ENCODE data around the gene CCDC102A. TPM values are rescaled to one million over a fixed set of nuclear protein-coding genes. Genes with fewer than 3 reads are reported as not detected.

The CCDC102A gene
- total and polyA plus RNA-seq, 8 donors: 1.7 to 14.5 (median 4.1) TPM; not detected in 1

DNA sequence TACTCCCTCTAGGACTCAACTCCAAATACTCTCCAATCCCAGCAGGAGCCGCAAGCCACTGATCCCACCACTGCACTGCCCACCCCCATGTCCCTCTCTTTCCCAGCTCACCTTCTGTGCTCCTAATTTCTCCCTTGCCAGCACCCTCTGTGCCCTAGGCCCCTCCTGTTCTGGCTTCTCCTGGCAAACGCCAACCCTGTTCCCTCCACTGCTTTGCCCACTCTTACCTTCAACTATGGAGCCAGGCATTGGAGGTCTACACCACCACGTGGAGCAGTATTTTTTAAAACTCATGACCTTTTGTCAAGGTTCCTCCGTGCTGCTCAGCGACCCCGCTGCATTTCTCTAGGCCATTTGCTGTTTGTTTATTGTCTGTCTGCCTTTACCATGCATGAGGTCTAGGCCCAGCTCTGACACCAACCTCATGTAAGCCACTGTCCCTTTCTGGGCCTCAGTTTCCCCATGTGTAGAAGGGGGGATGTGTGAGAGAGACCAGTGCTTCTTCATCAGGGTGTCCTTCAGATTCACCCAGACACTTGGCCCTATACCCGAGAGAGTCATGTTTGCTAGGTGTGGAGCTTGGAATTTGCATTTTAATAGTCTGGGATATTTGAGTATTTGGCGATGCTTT lies 4.6 kb downstream of the CCDC102A start:
- no peak overlapping the region for H3K27ac ChIP-seq
- intact Hi-C loops (cut with DNase I; ENCODE audit: low total_unique reads): no loop called here
- DNase-seq: no peak

DNA sequence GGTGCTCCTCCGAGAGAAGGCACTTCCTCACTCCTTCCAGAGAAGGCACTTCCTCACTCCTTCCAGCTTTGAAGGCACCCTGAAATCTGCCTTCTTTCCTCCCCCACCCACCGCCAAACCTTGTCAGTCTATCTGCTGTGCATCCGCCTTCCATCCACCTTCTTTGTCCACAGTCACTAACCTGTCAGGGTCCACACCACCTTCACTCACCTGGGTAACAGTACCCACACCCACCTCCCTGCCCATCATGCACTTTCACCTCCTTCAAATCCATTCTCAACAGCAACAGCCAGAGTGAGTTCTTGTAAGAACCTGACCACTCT lies 5.2 kb downstream of the CCDC102A start:
- Histone ChIP-seq H3K27ac (peak overlapping the region in 1 of 5 donors; percentile 73), H3K27me3 (peaks cover 0 to 13% (median 0%) of the 10 kb centered on the region in 3 donors), H3K4me1 (peaks cover 41 to 68% (median 57%) of the 10 kb centered on the region in 4 donors), H3K4me3 (no peak overlapping the region), H3K36me3 (peaks cover 0 to 10% (median 2%) of the 10 kb centered on the region in 4 donors), H3K9me3 (no peaks in the 10 kb centered on the region)
- TF ChIP-seq EP300 (IDR thresholded peaks at IDR 0.05): no peak
- TF ChIP-seq, protein P1, sequence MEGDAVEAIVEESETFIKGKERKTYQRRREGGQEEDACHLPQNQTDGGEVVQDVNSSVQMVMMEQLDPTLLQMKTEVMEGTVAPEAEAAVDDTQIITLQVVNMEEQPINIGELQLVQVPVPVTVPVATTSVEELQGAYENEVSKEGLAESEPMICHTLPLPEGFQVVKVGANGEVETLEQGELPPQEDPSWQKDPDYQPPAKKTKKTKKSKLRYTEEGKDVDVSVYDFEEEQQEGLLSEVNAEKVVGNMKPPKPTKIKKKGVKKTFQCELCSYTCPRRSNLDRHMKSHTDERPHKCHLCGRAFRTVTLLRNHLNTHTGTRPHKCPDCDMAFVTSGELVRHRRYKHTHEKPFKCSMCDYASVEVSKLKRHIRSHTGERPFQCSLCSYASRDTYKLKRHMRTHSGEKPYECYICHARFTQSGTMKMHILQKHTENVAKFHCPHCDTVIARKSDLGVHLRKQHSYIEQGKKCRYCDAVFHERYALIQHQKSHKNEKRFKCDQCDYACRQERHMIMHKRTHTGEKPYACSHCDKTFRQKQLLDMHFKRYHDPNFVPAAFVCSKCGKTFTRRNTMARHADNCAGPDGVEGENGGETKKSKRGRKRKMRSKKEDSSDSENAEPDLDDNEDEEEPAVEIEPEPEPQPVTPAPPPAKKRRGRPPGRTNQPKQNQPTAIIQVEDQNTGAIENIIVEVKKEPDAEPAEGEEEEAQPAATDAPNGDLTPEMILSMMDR (IDR thresholded peaks at IDR 0.05): no peak
- no peak for TF ChIP-seq POLR2AphosphoS5 (IDR thresholded peaks at IDR 0.05)
- TF ChIP-seq POLR2A (IDR thresholded peaks at IDR 0.05): no peak
- WGBS, 5 donors: 79 to 88% (median 85%) methylated on average over 3 of the region's 3 CpGs
- DNase-seq: no peak
- intact Hi-C loops (cut with DNase I; ENCODE audit: low total_unique reads): no loop called here

More for the DNA sequence above, 4.6 kb downstream of the CCDC102A start:
- Histone ChIP-seq H3K27me3 (peaks cover 0 to 19% (median 0%) of the 10 kb centered on the region in 3 donors), H3K4me1 (peaks cover 41 to 74% (median 61%) of the 10 kb centered on the region in 4 donors), H3K9me3 (no peaks in the 10 kb centered on the region), H3K4me3 (no peak overlapping the region), H3K36me3 (peaks cover 0 to 10% (median 2%) of the 10 kb centered on the region in 4 donors)
- WGBS, 5 donors: 79 to 84% (median 82%) methylated on average over 8 of the region's 8 CpGs
- no peak for TF ChIP-seq POLR2A (IDR thresholded peaks at IDR 0.05)

DNA sequence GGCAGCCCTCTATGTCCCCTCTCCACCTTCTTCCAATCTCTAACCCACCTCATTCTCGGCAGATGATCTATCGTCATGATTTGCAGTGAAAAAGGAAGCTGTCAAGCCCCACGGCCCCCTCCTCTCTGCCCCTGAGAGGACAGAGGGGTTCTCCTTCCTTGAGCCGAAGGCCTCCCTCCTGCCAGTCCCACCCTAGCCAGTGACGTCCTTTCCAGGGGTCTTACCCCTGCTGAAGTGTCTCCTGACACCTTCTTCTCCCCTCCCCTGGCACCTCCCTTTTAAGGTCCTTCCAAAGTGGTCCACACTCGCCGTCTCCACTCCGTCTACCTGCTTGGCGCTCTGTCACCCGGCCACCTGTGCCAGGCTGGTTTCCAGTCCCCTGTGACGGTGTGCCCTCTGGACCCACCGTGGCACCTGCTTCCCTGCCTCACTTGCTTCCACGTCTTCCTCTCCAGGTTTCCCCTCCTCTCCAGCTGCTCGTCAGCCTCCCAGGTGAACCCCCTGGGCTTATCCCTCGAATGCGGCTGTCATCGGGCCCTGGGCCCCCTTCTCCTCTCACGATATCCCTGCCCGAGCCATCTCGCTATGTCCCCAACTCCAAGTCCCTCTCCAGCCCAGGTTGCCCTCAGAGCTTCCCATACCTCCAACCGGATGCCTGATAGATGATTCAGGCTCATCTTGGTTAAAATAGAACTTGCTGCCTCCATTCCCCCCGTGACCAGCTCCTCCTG lies 5.7 kb downstream of the CCDC102A start:
- H3K36me3 ChIP-seq: peaks cover 0 to 10% (median 2%) of the 10 kb centered on the region in 4 donors
- no peak for DNase-seq
- H3K4me1 ChIP-seq: peaks cover 41 to 65% (median 55%) of the 10 kb centered on the region in 4 donors
- peaks cover 0 to 8% (median 0%) of the 10 kb centered on the region in 3 donors for H3K27me3 ChIP-seq
- H3K9me3 ChIP-seq: no peaks in the 10 kb centered on the region
- 81 to 88% (median 84%) methylated on average over 22 of the region's 22 CpGs for WGBS, 5 donors
- no peak overlapping the region for H3K4me3 ChIP-seq
- intact Hi-C loops (cut with DNase I; ENCODE audit: low total_unique reads): no loop called here
- H3K27ac ChIP-seq: peak overlapping the region in 4 of 5 donors; percentile 63 to 73 (median 68)
- TF ChIP-seq POLR2A (IDR thresholded peaks at IDR 0.05): no peak
- TF ChIP-seq EP300 (IDR thresholded peaks at IDR 0.05): no peak
- no peak for TF ChIP-seq POLR2AphosphoS5 (IDR thresholded peaks at IDR 0.05)

- H3K27ac ChIP-seq: peak overlapping the region in 4 of 5 donors; percentile 63 to 73 (median 68)
- peaks cover 0 to 10% (median 2%) of the 10 kb centered on the region in 4 donors for H3K36me3 ChIP-seq
- TF ChIP-seq EP300 (IDR thresholded peaks at IDR 0.05) (no peak), POLR2AphosphoS5 (IDR thresholded peaks at IDR 0.05) (peak in 1 of 3 donors; percentile 54)
- H3K27me3 ChIP-seq: peaks cover 0 to 4% (median 0%) of the 10 kb centered on the region in 3 donors
- peaks cover 36 to 60% (median 49%) of the 10 kb centered on the region in 4 donors for H3K4me1 ChIP-seq
- DNase-seq: peak in 1 of 2 donors; percentile 81
- no peak overlapping the region for H3K4me3 ChIP-seq
- 36 to 58% (median 41%) methylated on average over 7 of the region's 7 CpGs for WGBS, 5 donors
- no peaks in the 10 kb centered on the region for H3K9me3 ChIP-seq
- intact Hi-C loops (cut with DNase I; ENCODE audit: low total_unique reads): no loop called here
Observed at GRCh38 chr16:57530104-57530521, 6.3 kb downstream of the CCDC102A start.

DNA sequence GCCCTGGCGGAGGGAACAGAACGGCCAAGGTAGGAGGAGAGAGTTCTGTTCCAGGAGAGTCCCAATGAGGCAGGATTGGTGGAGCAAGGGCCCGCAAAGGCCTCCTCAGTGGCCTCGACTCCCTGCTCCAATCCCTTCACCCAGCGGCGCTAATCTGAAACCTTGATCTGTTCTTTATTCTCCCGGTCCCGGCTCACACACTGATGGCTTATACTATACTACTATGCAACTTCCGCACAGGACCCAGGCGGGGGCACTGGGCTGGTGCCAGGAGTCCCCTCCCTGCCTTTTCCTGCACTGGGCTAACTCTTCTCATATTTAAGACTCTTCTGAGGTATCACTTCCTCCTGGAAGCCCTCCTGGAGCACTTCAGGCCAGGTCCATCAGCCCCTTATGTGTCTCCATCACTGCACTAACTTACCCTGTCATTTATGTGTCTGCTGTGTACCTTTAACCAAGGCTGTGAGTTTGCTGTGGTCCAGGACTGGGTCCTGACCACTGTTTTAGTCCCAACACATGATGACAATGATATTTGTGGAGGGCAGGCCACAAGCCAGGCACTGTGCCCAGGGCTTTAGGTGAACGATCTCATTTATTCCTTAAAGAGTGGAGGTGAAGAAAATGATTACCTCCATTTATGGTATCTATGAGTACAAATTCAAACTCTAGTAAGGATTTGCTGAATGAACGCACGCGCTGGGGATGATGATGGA lies 6.8 kb downstream of the CCDC102A start:
- peak overlapping the region in 4 of 5 donors; percentile 2 to 73 (median 66) for H3K27ac ChIP-seq
- no peaks in the 10 kb centered on the region for H3K9me3 ChIP-seq
- H3K36me3 ChIP-seq: peaks cover 0 to 10% (median 2%) of the 10 kb centered on the region in 4 donors
- peaks cover 33 to 54% (median 44%) of the 10 kb centered on the region in 4 donors for H3K4me1 ChIP-seq
- no peak for DNase-seq
- peaks cover 0 to 4% (median 0%) of the 10 kb centered on the region in 3 donors for H3K27me3 ChIP-seq
- H3K4me3 ChIP-seq: peak overlapping the region in 1 of 4 donors; percentile 37
- TF ChIP-seq, protein P1 (IDR thresholded peaks at IDR 0.05): no peak
- TF ChIP-seq POLR2A (IDR thresholded peaks at IDR 0.05) (no peak), POLR2AphosphoS5 (IDR thresholded peaks at IDR 0.05) (no peak)
- intact Hi-C loops (cut with DNase I; ENCODE audit: low total_unique reads): no loop called here
- WGBS, 5 donors: 50 to 70% (median 56%) methylated on average over 14 of the region's 14 CpGs
